Parathyroid adenoma (tissue), 2 donors: ENCODE measurements around the gene ARHGAP42.

Experiments
- H2AFZ ChIP-seq: fragments of 300-600 bp; sonication (generic); one replicate; pipeline ENCODE4 v1.7.0; 2017; ENCODE audit warnings: antibody characterized with exemption, mild to moderate bottlenecking
- H3K27ac ChIP-seq: fragments of 300-600 bp; sonication (generic); one replicate; pipeline ENCODE4 v1.7.0; 2017
- H3K27me3 ChIP-seq: fragments of 300-600 bp; sonication (generic); one replicate; pipeline ENCODE4 v1.7.0; 2017; ENCODE audit warnings: low read length; ENCODE audit not compliant: control insufficient read depth, insufficient read depth
- H3K36me3 ChIP-seq: fragments of 300-600 bp; sonication (generic); one replicate; pipeline ENCODE4 v1.7.0; 2017; ENCODE audit warnings: low read length; ENCODE audit not compliant: control insufficient read depth, insufficient read depth
- H3K4me1 ChIP-seq: fragments of 300-600 bp; sonication (generic); one replicate; pipeline ENCODE4 v1.7.0; 2017; ENCODE audit warnings: control low read depth
- H3K4me2 ChIP-seq: fragments of 300-600 bp; sonication (generic); one replicate; pipeline ENCODE4 v1.7.0; 2017; ENCODE audit warnings: low read length
- H3K4me3 ChIP-seq: fragments of 300-600 bp; sonication (generic); one replicate; pipeline ENCODE4 v1.7.0; 2017; ENCODE audit warnings: low read depth, low read length
- H3K79me2 ChIP-seq: fragments of 300-600 bp; sonication (generic); one replicate; pipeline ENCODE4 v1.7.0; 2017; ENCODE audit warnings: control low read depth
- H3K9ac ChIP-seq: fragments of 300-600 bp; sonication (generic); one replicate; pipeline ENCODE4 v1.7.0; 2017; ENCODE audit warnings: mild to moderate bottlenecking
- H3K9me3 ChIP-seq: fragments of 300-600 bp; sonication (generic); one replicate; pipeline ENCODE4 v1.7.0; 2017; ENCODE audit warnings: low read length; ENCODE audit not compliant: control insufficient read depth
- TF ChIP-seq, protein P1 (sequence below): fragments of 300-600 bp; sonication (generic); IDR thresholded peaks from one replicate; pipeline ENCODE4 v1.7.0; 2017; ENCODE audit warnings: antibody characterized with exemption, mild to moderate bottlenecking
- donor health status: primary hyperparathyroidism.

ARHGAP42 gene

GRCh38 chr11:100816823-100817222 is 129.7 kb downstream of the ARHGAP42 start:
- Histone ChIP-seq H2AFZ (no peak overlapping the region), H3K27me3 (no peaks in the 10 kb centered on the region), H3K36me3 (no peaks in the 10 kb centered on the region), H3K4me3 (no peak overlapping the region), H3K4me2 (no peak overlapping the region), H3K27ac (no peak overlapping the region), H3K4me1 (no peaks in the 10 kb centered on the region), H3K79me2 (no peaks in the 10 kb centered on the region), H3K9me3 (no peaks in the 10 kb centered on the region), H3K9ac (no peak overlapping the region)
- TF ChIP-seq, protein P1, sequence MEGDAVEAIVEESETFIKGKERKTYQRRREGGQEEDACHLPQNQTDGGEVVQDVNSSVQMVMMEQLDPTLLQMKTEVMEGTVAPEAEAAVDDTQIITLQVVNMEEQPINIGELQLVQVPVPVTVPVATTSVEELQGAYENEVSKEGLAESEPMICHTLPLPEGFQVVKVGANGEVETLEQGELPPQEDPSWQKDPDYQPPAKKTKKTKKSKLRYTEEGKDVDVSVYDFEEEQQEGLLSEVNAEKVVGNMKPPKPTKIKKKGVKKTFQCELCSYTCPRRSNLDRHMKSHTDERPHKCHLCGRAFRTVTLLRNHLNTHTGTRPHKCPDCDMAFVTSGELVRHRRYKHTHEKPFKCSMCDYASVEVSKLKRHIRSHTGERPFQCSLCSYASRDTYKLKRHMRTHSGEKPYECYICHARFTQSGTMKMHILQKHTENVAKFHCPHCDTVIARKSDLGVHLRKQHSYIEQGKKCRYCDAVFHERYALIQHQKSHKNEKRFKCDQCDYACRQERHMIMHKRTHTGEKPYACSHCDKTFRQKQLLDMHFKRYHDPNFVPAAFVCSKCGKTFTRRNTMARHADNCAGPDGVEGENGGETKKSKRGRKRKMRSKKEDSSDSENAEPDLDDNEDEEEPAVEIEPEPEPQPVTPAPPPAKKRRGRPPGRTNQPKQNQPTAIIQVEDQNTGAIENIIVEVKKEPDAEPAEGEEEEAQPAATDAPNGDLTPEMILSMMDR, result no peak

DNA sequence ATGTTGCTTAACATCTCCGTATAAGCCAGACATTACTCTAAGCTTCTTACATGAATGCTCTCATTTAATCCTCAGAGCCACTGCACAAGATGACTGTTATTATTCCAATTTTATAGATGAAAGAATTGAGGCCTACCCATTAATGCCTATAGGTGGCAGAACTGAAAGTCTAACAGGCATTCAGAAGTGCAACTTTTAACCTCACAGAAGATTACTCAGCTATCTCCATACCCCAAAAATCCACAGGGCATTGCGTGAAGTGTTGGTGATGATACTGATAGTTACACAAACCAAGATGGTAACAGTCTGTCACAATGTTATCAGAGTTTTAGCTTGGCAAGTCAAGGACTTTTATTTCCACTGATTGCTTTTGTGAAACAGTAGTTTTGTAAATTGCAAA is 130.5 kb downstream of the ARHGAP42 start:
- no peak overlapping the region for H3K27ac ChIP-seq
- no peaks in the 10 kb centered on the region for H3K9me3 ChIP-seq
- no peaks in the 10 kb centered on the region for H3K79me2 ChIP-seq
- no peaks in the 10 kb centered on the region for H3K4me1 ChIP-seq
- TF ChIP-seq, protein P1, result no peak
- H3K9ac ChIP-seq, result no peak overlapping the region
- no peak overlapping the region for H3K4me3 ChIP-seq
- H3K27me3 ChIP-seq, result no peaks in the 10 kb centered on the region
- no peaks in the 10 kb centered on the region for H3K36me3 ChIP-seq
- H3K4me2 ChIP-seq, result no peak overlapping the region
- no peak overlapping the region for H2AFZ ChIP-seq

DNA sequence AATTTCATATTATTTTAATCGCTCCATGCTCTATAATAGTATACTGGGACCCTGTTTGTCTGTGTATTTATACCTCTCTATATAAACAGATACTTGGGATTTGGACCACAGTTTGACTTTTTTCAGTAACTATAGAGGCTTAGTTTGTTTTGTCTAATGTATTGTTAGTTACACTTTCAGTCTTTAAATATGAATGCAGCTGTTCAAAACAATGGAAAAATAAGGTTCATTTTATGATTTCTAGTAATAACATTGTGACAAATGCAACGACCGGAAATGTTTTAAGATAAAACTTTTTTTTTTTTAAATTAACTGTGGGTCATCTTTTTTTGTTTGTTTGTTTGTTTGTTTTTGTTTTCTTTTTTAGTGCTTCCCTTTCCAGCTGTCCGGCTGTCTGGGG is 133.5 kb downstream of the ARHGAP42 start:
- Histone ChIP-seq H3K36me3 (no peaks in the 10 kb centered on the region), H3K27me3 (no peaks in the 10 kb centered on the region), H2AFZ (no peak overlapping the region), H3K27ac (no peak overlapping the region), H3K9ac (no peak overlapping the region), H3K79me2 (no peaks in the 10 kb centered on the region), H3K9me3 (no peaks in the 10 kb centered on the region), H3K4me2 (no peak overlapping the region), H3K4me3 (no peak overlapping the region), H3K4me1 (no peaks in the 10 kb centered on the region)
- TF ChIP-seq, protein P1, result no peak

- no peak overlapping the region for H3K27ac ChIP-seq
Measured at GRCh38 chr11:100821198-100821597, 134.1 kb downstream of the ARHGAP42 start.

GRCh38 chr11:100823360-100823759 is 136.3 kb downstream of the ARHGAP42 start:
- no peaks in the 10 kb centered on the region for H3K9me3 ChIP-seq
- no peak overlapping the region for H3K9ac ChIP-seq
- no peak overlapping the region for H3K4me3 ChIP-seq
- no peaks in the 10 kb centered on the region for H3K27me3 ChIP-seq
- peak overlapping the region; percentile 3 for H2AFZ ChIP-seq
- no peaks in the 10 kb centered on the region for H3K79me2 ChIP-seq
- H3K4me2 ChIP-seq, result no peak overlapping the region
- H3K4me1 ChIP-seq, result no peaks in the 10 kb centered on the region
- H3K36me3 ChIP-seq, result no peaks in the 10 kb centered on the region
- H3K27ac ChIP-seq, result no peak overlapping the region
- TF ChIP-seq, protein P1, result no peak

More at GRCh38 chr11:100821198-100821597, 134.1 kb downstream of the ARHGAP42 start:
- no peak overlapping the region for H3K4me3 ChIP-seq
- TF ChIP-seq, protein P1, result no peak
- H3K27me3 ChIP-seq, result no peaks in the 10 kb centered on the region
- no peaks in the 10 kb centered on the region for H3K79me2 ChIP-seq
- H2AFZ ChIP-seq, result no peak overlapping the region
- no peaks in the 10 kb centered on the region for H3K36me3 ChIP-seq
- H3K9ac ChIP-seq, result no peak overlapping the region
- H3K4me2 ChIP-seq, result no peak overlapping the region
- H3K4me1 ChIP-seq, result no peaks in the 10 kb centered on the region
- no peaks in the 10 kb centered on the region for H3K9me3 ChIP-seq
